NK-92 (cell line): ENCODE results near the gene HSPA12A.

ENCODE experiments used
- DNase-seq: peaks from one replicate; lab custom pipeline; 2025; ENCODE audit not compliant: unreplicated experiment; lab: John Stamatoyannopoulos, UW

Gene HSPA12A

GRCh38 chr10:116742367-116743265 is at the start of gene HSPA12A:
Gene HSPA12A (minus strand): TSS chr10:116742566. CDS start chr10:116742469, 97 bp downstream.
- DNase-seq = no peak

GRCh38 chr10:116791241-116791640 is 48.9 kb upstream of the HSPA12A start:
- no peak for DNase-seq

- DNase-seq = no peak
Observed at GRCh38 chr10:116787893-116788665, 45.7 kb upstream of the HSPA12A start.

- no peak for DNase-seq
Observed at GRCh38 chr10:116787053-116787659, 44.8 kb upstream of the HSPA12A start.

- DNase-seq = no peak
Observed at GRCh38 chr10:116785867-116786266, 43.5 kb upstream of the HSPA12A start.

- DNase-seq = no peak
Observed at GRCh38 chr10:116785282-116785681, 42.9 kb upstream of the HSPA12A start.

- DNase-seq = no peak
Observed at GRCh38 chr10:116784651-116785050, 42.3 kb upstream of the HSPA12A start.

GRCh38 chr10:116784035-116784434 is 41.7 kb upstream of the HSPA12A start:
- no peak for DNase-seq

- no peak for DNase-seq
Observed at GRCh38 chr10:116783011-116783655, 40.8 kb upstream of the HSPA12A start.

- no peak for DNase-seq
Observed at GRCh38 chr10:116781370-116781884, 39.1 kb upstream of the HSPA12A start.

- DNase-seq = no peak
Observed at GRCh38 chr10:116780691-116781205, 38.4 kb upstream of the HSPA12A start.

GRCh38 chr10:116779076-116779687 is 36.8 kb upstream of the HSPA12A start:
- DNase-seq = no peak

GRCh38 chr10:116777006-116777405 is 34.6 kb upstream of the HSPA12A start:
- no peak for DNase-seq

- DNase-seq = no peak
Observed at GRCh38 chr10:116775488-116776400, 33.4 kb upstream of the HSPA12A start.

GRCh38 chr10:116774728-116775151 is 32.4 kb upstream of the HSPA12A start:
- no peak for DNase-seq

GRCh38 chr10:116772909-116773705 is 30.7 kb upstream of the HSPA12A start:
- DNase-seq = no peak

- no peak for DNase-seq
Observed at GRCh38 chr10:116771959-116772585, 29.7 kb upstream of the HSPA12A start.
